ENCODE measurements around the gene GJB5. TPM values are rescaled to one million over a fixed set of nuclear protein-coding genes. Genes with fewer than 3 reads are reported as not detected.

The GJB5 gene
- total and polyA plus RNA-seq, 9 of the 15 experiments (the other 6 are each of a cell fraction or from before 2014, with no cell fraction given): 0.04 TPM; not detected in 8

DNA sequence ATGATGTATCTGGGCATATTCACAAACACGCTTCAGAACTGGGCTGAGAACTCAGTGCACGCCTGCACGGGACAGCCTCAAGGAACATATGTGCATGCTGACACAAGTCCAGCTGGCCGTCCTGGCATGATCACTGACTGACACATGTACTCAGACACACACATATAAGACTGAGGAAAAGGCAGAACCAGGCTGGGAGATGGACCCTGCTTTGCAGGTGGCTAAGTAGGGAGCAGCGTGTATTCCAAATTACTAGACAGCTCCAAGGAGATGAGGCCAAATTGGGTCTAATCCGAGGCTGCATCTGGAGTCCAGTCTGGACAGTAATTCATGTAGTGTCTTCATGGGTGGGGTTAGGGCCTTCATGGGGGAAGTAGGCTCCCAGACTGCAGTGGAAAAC is 41.4 kb upstream of the GJB5 start (continued):
- TF ChIP-seq, protein P1, sequence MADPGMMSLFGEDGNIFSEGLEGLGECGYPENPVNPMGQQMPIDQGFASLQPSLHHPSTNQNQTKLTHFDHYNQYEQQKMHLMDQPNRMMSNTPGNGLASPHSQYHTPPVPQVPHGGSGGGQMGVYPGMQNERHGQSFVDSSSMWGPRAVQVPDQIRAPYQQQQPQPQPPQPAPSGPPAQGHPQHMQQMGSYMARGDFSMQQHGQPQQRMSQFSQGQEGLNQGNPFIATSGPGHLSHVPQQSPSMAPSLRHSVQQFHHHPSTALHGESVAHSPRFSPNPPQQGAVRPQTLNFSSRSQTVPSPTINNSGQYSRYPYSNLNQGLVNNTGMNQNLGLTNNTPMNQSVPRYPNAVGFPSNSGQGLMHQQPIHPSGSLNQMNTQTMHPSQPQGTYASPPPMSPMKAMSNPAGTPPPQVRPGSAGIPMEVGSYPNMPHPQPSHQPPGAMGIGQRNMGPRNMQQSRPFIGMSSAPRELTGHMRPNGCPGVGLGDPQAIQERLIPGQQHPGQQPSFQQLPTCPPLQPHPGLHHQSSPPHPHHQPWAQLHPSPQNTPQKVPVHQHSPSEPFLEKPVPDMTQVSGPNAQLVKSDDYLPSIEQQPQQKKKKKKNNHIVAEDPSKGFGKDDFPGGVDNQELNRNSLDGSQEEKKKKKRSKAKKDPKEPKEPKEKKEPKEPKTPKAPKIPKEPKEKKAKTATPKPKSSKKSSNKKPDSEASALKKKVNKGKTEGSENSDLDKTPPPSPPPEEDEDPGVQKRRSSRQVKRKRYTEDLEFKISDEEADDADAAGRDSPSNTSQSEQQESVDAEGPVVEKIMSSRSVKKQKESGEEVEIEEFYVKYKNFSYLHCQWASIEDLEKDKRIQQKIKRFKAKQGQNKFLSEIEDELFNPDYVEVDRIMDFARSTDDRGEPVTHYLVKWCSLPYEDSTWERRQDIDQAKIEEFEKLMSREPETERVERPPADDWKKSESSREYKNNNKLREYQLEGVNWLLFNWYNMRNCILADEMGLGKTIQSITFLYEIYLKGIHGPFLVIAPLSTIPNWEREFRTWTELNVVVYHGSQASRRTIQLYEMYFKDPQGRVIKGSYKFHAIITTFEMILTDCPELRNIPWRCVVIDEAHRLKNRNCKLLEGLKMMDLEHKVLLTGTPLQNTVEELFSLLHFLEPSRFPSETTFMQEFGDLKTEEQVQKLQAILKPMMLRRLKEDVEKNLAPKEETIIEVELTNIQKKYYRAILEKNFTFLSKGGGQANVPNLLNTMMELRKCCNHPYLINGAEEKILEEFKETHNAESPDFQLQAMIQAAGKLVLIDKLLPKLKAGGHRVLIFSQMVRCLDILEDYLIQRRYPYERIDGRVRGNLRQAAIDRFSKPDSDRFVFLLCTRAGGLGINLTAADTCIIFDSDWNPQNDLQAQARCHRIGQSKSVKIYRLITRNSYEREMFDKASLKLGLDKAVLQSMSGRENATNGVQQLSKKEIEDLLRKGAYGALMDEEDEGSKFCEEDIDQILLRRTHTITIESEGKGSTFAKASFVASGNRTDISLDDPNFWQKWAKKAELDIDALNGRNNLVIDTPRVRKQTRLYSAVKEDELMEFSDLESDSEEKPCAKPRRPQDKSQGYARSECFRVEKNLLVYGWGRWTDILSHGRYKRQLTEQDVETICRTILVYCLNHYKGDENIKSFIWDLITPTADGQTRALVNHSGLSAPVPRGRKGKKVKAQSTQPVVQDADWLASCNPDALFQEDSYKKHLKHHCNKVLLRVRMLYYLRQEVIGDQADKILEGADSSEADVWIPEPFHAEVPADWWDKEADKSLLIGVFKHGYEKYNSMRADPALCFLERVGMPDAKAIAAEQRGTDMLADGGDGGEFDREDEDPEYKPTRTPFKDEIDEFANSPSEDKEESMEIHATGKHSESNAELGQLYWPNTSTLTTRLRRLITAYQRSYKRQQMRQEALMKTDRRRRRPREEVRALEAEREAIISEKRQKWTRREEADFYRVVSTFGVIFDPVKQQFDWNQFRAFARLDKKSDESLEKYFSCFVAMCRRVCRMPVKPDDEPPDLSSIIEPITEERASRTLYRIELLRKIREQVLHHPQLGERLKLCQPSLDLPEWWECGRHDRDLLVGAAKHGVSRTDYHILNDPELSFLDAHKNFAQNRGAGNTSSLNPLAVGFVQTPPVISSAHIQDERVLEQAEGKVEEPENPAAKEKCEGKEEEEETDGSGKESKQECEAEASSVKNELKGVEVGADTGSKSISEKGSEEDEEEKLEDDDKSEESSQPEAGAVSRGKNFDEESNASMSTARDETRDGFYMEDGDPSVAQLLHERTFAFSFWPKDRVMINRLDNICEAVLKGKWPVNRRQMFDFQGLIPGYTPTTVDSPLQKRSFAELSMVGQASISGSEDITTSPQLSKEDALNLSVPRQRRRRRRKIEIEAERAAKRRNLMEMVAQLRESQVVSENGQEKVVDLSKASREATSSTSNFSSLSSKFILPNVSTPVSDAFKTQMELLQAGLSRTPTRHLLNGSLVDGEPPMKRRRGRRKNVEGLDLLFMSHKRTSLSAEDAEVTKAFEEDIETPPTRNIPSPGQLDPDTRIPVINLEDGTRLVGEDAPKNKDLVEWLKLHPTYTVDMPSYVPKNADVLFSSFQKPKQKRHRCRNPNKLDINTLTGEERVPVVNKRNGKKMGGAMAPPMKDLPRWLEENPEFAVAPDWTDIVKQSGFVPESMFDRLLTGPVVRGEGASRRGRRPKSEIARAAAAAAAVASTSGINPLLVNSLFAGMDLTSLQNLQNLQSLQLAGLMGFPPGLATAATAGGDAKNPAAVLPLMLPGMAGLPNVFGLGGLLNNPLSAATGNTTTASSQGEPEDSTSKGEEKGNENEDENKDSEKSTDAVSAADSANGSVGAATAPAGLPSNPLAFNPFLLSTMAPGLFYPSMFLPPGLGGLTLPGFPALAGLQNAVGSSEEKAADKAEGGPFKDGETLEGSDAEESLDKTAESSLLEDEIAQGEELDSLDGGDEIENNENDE (IDR thresholded peaks at IDR 0.05; ENCODE audit: low read depth, low read length): no peak
- TF ChIP-seq SMC3 (conservative IDR thresholded peaks at IDR 0.05; ENCODE audit: insufficient read depth, low read depth, low read length) (no peak), NFRKB (IDR thresholded peaks at IDR 0.05; ENCODE audit: low read depth) (no peak), SRSF7 (optimal IDR thresholded peaks at IDR 0.05; ENCODE audit: low read depth, low read length) (no peak), KAT8 (IDR thresholded peaks at IDR 0.05; ENCODE audit: low read depth) (no peak)

Data from K562 (cell line).